Measurements from ENCODE around the gene TTC27.
"Not testable (repeated sequence)": the region's sequence is repeated elsewhere in the genome, so short reads cannot be mapped to it uniquely, and the experiment has no call there.

TTC27 gene

DNA sequence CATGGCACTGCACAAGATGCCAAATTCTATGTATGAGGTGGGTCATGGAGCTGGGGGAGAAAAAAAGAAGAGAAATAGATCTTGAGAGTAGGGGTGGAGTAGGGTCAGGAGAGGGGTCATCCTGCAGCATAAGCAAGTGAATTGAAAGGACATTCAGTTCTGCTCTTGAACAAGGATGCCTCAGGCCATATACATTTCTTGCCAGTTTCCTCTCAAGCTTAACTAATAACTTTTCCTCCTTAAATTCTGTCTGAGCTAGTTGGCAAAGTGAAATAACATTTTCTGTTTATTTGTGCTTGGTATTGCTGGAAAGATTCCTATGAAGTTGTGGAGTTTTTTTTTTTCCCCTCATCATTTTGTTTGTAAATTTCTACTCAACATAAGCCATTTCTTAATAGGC is 219.9 kb downstream of the TTC27 start:
- DNase-seq, result no peak

DNA sequence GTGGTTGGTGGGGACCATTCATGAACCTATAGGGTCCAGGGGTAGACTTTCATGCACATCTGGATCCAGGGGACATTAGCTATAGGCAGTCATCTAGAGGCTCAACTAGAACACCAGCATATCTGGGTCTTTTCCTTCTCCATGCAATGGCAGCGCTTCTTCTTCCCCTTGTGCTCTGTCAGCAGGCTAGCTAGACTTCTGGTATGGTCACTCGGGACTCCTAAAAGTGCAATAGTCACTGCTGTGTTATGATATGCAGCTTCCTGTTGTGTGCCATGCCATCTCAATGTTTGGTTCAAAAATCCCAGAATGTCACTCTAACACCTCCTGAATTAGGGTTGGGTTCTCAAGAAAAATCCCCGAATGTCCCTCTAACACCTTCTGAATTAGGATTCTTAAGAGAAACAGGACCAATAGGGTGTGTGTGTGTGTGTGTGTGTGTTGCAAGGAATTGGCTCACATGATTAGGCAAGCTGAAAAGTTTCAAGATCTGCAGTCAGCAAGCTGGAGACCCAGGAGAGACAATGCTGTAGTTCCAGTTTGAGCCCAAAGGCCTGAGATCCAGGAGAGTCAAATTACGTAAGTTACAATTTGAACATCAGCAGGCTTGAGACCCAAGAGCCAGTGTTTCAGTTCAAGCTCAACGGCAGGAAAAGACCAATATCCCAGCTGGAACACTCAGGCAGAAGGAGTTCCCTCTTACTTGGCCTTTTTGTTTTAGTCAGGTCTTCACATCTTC is 221.8 kb downstream of the TTC27 start:
- DNase-seq, result no peak

DNA sequence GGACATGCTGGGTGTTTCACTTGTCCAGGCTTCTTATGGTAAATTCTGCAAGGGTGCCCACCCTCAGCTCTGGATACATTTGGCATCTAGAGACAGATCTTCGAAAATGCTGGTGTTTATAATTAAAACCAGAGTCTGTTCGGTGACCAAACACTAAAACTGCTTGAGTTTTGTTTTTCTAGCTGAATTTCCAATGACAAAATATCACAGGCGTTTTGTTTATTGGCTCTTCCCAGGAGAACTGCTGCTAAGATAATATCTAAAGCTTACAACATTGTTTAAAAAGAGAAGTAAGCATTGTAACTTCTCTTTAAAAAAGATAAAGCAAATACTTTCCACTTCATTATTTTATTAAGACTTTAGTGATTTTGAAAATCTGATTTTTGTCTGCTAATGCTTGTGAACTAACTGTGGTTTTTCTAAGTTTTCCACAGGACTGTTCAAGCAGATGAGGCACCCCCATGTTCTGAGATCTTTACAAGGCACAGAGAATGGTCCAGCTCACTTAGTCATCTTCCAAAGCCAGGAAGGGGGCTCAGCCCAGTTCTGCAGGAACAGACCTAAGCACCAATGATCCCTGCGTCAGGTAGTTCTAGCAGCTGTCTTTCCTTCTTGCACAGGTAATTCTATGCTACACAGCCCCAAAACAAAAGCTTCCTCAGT is 224.1 kb downstream of the TTC27 start:
- no peak for DNase-seq

DNA sequence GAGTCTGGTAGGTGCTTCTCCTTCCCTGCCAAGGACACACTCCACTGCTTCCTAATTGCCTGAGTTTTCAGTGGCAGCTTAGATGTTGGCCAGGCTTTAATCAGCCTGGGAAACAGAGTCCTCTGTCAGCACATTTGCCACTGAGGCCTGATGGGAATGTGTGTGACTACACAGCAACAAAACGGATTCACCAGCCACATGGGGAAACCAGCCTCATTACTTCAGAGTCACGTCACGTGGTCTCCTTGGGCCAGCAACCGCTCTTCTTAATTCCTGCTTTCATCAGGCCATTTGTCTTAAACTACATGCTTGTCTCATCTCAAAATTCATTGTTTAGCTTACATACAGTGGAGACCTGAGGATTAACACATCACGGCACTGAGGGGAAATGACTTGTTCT is 225.0 kb downstream of the TTC27 start:
- no peak for DNase-seq

DNA sequence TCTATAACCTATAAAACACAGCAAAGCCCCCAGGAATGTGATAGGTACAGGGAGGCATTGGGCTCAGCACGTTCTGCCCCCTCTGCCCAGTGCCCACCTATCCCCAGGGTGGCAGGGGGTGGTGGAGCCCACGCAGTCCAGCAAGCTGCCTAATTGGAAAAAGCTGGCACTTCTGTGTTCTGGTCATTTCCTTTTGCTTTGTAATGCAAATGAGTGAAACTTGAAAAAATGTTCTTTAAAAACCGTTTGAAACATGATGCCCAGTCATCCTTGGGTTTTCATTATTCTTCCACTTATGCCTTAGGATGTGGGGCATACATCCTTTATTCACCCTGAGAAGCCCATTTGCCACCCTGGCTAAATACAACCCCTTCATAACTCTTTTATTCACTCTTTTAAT is 229.0 kb downstream of the TTC27 start:
- no peak for DNase-seq

DNA sequence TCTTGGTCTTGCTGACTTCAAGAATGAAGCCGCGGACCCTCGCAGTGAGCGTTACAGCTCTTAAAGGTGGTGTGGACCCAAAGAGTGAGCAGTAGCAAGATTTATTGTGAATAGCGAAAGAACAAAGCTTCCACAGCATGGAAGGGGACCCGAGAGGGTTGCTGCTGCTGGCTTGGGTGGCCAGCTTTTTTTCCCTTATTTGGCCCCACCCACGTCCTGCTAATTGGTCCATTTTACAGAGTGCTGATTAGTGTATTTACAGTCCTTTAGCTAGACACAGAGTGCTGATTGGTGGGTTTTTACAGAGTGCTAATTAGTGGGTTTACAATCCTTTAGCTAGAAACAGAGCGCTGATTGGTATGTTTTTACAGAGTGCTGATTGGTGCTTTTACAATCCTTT is 230.9 kb downstream of the TTC27 start:
- no peak for DNase-seq

DNA sequence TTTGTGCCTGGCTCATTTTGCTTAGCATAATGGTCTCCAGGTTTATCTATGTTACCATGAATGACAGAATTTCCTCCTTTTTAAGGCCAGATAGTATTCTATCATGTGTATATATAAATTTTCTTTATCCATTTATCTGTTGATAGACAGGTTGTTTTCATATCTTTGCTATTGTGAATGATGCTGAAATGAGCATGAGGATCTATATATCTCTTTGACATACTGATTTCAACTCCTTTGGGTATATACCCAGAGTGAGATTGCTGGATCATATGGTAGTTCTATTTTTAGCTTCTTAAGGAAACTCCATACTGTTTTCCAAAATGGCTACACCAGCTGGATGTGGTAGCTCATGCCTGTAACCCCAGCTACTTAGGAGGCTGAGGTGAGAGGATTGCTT is 232.5 kb downstream of the TTC27 start:
- no peak for DNase-seq

DNA sequence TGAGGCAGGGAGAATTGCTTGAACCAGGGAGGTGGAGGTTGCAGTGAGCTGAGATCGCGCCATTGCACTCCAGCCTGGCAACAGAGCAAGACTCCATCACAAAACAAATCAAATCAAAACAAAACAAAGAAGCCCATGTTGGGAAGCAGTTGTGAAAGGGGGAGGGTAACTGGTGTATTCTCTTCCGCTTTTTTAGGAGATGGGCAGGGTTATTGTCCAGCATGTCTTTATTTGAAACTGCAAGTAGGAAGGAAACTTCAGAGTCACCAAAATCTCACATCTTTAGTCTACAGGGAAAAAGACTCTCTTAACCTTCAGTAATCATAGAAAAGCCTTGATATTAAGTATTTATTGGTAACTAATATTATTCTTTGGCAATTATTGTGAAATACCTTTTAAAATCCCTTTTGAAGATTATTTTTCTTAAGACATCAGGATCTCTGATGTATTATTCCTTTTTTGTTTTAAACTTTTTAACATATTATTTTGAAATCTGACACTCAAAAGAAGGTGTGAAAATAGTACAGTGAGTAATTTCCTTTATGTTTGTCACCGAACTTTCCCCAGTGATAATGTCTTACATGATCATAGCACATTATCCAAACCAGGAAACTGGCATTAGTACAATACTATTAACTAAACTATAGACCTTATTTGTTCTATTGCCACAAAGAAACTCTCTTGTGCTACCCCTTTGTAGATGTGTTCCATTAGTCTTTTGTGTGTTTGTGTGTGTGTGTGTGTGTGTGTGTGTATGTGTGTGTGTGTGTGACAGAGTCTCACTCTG is 234.6 kb downstream of the TTC27 start:
- no peak for DNase-seq

DNA sequence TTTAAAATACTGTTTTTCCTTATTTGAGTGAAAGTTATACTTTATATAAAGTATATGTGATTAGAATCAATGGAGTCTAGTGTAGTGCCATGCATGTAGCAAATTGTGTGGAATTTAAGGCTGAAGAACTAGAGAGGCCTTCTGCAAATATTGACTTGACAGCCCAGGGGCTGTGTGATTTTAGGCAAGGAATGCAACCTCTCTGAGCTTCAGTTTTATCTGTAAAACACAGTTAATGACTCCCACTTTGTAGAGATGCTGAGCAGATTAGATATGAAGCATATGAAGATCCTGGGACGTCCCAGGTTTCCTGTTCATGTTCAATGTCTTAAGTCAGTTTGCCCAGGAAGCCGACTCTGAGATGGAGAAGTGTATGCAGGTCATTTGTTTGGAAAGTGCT is 235.5 kb downstream of the TTC27 start:
- no peak for DNase-seq

DNA sequence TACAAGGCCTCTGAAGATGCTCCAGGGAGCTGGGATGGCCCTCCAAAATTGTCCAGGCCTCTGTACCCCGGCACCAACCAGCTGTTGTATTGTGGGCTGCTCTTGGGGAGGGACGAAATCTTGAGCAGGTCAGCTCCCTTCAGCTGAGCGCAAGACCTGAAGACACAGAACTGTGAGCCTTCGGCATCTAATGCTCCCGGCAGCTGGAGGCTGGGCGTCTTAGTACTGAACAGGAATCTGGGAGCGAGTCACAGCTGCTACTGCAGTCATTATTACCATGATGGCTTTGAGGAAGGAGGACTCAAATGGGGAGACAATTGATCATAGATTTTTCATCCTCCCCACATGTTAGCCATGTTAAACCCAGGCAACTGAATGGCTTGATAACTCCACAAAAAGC is 236.0 kb downstream of the TTC27 start:
- DNase-seq, result no peak

DNA sequence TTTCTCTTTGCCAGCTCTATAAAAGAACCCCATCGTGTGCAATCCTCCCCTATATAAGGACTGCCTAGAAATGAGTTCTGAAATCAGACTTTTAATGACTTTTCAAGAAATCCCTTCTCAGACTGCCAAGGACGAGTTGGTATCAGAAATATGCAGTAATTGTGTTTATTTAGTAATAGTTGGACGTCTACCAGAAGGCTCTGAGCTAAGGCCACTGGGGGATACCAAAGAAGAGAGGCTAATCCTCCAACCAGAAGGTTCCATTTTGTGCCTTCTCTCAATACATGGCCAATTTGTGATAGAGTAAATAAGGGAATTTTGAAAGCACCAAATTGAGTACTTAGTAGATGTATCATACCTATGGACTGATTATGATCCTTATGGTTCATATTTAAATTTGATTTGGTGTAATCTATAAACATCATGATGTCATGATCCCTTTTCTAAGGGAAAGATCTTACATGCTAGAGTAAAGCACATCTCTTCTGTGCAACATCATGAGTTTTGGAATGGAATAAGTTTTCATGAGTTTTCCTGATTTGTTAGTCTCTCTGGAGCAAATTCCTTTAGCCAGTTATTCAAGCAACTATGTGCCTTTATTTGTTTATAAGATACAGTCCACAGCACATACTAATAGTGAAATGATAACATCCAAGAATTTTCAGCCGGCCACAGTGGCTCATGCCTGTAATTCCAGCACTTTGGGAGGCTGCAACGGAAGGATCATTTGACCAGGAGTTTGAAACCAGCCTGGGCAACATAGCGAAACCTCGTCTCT is 236.7 kb downstream of the TTC27 start:
- DNase-seq, result no peak

DNA sequence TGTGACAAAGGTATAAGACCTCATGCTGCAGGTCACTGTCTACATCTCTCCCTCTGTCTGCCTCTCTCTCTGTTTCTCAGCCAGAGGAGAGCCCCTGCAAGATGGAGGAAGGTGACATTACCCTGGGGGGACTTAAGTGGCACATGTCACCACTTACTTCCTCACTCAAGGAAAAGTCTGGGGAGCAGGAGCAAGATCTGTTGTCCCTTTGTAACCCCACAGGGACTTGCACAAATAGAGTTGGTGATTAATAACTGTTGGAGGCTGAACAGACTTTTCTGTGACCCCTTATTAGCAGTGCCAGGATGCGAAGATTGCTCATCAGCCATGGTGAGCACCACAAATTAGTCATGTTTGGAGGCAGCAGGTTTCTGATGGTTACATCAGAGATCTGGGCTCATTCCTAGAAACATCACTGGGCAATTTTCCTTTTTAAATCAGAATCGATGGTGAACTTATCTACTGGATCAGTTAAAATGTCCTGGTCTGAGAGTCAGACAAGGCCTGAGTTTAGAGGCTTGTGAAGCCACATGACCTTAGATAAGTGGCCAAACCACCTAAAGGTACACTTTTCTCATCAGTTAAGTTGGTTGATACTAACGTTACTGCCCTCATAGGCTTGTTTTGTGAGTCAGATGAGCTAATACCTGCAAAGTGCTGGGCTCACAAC is 237.7 kb downstream of the TTC27 start:
- DNase-seq, result no peak

DNA sequence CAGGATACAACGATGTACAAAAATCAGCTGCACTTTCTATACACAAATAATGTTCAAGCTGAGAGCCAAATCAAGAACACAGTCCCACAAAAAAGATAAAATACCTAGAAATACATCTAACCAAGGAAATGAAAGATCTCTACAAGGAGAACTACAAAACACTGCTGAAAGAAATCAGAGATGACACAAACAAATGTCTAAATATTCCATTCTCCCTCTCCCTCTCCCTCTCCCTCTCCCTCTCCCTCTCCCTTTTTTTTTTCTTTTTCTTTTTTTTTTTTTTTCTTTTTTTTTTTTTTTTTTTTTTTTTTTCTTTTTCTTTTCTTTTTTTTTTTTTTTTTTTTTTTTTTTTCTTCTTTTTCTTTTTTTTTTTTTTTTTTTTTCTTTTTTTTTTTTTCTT is 238.6 kb downstream of the TTC27 start:
- DNase-seq, result not testable (repeated sequence)

Measured in hypothalamus (tissue), 51 donors.